GM18511 (cell line): ENCODE data around the gene FHOD3.
A peak's percentile ranks its signal among the peaks of the same experiment; 100 is the strongest.
"Not testable (repeated sequence)": the region's sequence is repeated elsewhere in the genome, so short reads cannot be mapped to it uniquely, and the experiment has no call there.

Experiments used
- ATAC-seq: cut with Tn5 transposase; IDR thresholded peaks from one replicate; pipeline ENCODE4 v1.9.1; 2021; ENCODE audit warnings: mild to moderate bottlenecking, moderate library complexity; ENCODE audit not compliant: unreplicated experiment

Gene FHOD3

DNA sequence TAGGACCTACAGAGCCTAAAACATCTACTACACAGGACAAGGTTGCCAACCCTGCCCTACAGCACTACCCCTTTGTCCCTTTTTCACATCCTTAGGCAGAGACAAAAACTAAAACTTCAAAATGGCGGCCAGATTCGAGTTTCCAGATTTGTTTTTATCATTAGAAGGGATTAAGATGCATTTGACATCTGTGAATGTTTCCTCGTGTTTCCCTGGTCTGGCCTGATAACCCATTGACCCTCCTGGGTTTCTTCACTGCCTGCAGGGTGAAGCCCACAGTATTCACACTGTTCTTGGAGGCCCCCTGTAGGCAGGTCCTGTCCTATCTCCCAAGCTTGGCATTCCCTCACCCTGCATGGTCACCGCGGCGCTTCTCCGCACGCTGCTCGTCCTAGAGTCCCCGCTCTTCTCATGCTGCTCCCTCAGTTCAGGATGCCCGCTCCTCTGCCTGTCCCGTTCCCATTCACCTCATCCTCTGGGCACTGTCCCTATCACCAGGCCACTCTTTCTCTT lies 463.7 kb downstream of the FHOD3 start:
- no peak for ATAC-seq

DNA sequence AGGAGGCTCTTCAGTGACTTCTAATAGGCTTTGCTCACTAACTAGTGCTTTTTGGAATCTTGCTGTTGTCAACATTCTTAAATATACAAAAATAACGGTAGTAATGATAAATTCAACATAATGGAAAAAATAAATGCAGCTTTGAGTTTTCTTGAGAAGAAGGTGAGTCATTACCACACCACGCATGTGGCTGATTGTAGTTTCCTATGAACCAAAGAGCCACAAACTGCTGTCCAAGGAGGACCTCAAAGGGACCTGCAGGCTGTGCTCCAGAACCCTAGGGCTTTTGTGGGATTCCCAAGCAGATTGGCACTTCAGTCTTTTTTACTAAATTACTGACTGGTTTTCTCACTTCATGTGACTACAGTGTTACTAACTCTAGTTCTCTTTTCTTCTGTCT lies 464.6 kb downstream of the FHOD3 start:
- ATAC-seq = no peak

DNA sequence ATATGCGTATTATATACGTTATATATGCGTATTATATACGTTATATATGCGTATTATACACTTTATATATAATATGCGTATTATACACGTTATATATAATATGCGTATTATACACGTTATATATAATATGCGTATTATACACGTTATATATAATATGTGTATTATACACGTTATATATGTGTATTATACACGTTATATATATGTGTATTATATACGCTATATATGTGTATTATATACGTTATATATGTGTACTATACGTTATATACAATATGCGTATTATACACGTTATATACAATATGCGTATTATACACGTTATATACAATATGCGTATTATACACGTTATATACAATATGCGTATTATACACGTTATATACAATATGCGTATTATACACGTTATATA lies 465.5 kb downstream of the FHOD3 start:
- not testable (repeated sequence) for ATAC-seq

DNA sequence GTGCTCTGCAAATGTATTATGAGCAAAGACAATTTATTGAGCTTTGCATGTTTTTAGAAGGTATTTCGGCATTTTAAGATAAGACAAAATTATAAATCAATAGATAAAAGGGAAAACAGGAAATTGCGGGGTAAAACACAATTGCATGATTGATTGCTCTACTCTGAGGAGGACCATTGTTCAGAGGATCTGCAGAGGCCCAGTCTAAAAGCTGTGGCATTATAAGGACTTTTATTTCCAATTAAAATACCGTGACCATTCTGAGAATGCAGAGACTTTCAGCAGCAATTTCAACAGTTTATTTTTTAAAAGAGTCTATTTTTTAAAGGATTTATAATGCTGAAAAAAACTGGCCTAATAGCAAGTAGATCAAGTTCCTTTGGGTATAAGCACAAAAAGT lies 469.3 kb downstream of the FHOD3 start:
- no peak for ATAC-seq

DNA sequence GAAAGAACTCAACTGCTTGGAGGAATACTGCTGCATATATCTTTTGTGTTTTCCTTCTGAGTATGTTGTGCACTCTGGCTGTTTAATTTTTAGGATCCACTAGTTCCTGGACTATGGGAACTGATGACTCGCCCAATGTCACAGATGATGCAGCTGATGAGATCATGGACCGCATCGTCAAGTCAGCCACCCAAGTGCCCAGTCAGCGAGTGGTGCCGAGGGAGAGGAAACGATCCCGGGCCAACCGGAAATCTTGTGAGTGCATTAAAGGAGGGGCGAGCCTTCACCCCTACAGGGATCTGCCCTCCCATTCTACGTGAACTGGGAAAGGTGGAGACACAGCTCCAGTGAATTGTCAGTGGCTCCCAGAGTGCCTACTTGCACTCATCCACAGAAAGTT lies 471.7 kb downstream of the FHOD3 start:
- no peak for ATAC-seq

DNA sequence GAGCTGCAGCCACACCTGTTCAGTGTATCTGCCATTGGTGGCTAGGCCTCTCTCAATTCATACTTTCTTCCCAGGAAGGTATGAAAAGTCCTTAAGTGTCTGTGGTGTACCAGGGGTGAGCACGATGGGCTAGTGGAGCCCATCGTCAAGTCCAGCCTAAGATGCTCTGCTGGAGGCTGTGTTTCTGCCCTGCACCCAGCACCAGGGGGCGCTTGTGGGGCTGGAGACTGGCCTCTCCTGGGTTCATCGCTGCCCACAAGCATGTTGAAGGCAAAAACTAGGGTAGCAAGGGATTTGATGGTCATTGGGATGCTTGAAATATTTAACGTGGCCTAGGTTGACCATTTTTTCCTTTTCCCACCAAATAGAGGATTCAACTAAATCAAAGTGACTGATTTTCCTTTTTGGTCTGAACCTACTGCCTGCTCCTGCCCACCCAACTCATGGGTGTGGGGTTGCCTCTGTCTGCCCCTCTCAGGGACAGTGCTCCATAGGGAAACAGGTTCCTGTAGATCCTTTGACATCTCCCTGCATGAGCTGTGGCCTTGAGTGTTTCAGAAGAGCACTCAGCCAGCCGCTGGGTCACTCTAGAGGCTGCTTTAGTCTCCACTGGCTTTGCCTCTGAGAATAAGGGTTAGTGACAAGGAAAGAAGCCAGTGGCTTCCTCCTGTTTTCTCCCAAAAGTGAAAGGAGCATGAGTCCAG lies 472.2 kb downstream of the FHOD3 start:
- no peak for ATAC-seq

DNA sequence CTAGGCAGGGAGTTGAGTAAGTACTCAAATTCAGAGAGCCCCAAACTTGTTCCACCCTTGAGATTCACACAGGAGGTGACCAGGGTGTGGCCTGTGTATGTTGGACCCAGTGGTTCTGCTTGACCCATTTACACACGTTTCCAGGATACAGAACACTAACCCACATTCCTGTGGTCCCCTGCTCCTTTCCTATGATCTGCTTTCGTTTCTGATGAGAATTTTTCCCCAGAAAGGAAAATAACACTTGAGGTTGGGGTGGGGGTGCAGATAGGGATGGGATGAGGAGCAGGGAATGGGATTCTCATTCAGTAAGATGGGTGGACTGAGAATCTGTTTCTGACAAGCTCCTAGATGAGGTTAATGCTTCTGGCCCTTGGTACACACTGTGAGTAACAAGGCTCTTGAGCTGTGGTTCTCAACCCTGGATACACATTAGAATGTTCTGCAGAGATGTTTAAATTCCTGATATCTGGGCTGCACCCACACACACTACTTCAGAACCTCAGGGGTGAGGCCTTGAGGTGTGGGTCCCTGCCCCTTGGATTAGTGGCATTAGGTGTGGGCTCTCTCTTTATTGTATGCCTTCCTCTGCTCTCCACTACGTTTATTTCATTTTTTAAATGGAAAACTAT lies 472.9 kb downstream of the FHOD3 start:
- ATAC-seq = no peak

DNA sequence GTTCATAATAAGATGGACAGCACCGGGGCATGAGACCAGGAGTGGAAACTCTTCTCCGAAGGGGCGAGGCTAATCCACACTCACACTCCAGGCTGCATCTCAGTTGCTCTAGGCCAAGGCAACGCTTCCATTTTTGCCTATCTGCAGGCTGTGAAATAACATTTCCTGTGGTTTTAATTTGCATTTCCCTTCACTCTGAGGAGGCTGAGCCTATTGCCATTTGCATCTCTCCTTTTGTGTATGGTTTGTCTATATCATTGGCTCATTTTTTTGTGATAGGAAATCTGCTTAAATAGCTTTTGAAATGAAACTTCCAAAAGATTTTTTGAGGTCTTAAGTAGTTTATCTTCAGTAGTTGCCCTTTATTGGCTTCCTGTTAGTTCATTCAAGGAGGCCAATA lies 473.7 kb downstream of the FHOD3 start:
- ATAC-seq = peak; percentile 73

DNA sequence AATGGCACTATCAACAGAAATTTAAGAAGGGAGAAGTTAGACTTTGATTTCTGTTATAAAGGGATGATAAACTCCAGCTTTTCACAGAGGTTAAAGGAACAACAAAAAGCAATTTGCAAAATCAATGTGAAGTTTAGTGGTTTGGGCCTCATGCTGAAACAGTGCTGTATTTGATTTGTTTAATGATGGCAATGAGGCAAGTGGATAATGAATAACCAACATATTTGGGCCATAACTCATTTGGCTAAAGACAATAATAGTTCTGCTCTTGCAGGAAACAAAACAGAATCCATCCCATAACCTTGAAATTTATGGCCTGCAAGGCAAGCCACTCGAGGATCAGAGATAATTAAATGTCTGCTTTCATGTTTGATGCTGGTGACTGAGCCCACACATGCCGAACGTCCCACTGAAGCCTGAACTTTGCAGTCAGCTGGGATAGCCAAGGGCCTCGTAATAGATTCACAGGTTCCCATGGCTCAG lies 474.8 kb downstream of the FHOD3 start:
- ATAC-seq = no peak

DNA sequence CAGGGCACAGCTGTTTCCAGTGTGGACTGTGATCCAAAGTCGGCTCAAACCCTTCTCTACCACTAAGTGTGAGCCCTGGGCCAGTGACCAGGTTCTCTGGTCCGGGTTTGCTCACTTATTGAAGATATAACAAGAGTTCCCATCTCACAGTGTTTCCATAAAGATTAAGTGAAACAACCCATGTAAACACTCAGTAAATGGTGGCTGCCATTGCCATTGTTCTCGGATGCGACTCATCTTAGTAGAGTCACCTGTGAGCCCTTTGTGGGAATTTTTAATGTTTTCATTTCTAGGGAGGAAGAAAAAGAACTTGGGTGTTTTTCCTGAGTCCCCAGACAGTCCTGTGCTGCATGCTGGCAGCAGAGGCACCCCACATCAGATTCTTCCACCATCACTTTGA lies 477.9 kb downstream of the FHOD3 start:
- no peak for ATAC-seq

DNA sequence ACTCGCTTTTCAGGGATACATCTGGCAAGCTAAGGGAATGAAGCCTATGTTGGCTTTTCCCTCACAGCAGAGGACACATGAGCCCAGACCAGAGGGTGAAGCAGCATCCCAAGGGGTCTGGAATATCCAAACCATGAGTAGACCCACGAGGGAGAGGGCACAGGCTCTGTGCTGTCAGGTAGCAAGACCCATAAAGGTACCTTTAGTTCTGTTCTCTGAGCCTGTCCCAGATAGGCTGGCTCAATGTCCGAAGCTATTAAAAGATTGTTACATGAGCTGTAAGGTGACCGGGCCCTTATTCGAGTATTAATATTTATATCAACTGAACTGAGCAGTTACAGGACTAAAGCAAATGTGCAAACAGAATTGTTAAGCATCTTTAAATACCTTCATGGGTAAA lies 479.1 kb downstream of the FHOD3 start:
- no peak for ATAC-seq

DNA sequence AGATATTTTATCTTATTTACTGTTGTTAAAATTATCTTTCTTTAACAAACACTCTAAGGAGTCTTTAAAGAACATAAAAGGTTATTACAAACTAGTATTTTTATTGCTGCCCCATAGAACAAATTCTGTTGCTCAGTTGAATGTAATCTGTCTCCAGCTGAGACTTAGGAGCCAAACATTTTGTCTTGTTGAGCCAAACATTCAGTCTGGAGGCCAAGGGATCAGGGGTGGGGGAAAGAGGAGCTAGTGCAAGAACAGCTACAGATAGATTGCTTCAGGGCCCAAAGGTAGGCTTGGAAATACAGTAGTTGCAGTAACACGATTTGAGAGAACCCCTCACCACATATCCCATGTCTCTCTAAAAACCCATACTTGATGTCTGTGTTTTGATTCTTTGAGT lies 480.1 kb downstream of the FHOD3 start:
- no peak for ATAC-seq

DNA sequence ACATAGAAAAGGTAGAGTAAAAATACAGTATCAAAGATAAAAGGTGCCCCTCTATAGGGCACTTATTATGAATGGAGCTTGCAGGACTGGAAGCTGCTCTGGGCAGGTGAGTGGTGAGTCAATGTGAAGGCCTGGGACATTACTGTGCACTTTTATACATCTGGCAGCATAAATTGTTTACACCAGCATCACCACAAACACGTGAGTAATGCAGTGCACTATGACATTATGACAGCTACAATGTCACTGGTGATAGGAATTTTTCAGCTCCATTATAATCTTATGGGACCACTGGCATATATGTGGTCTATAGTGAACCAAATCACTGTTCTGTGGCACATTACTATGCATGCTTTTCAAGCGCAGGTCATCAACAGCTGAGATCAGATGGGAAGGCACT lies 483.2 kb downstream of the FHOD3 start:
- no peak for ATAC-seq

DNA sequence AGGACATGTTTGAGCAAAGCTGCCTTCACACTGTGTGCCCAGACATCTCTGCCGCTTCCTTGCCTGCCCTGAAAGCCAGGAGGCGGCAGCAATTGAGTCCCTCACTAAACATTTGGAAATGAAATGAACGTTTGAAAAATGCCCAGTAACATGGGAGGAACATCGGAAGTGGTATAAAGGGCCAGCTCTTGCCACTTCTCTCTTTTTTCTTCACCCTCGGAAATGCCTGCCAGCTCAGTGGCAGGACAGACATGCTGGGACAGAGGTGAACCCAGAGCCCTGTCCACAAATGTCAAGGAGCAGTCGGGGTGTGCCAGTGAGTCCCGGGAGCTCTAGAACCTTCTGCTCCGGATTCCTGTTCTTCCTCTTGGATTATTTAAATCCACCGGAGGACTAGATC lies 485.2 kb downstream of the FHOD3 start:
- ATAC-seq = no peak

DNA sequence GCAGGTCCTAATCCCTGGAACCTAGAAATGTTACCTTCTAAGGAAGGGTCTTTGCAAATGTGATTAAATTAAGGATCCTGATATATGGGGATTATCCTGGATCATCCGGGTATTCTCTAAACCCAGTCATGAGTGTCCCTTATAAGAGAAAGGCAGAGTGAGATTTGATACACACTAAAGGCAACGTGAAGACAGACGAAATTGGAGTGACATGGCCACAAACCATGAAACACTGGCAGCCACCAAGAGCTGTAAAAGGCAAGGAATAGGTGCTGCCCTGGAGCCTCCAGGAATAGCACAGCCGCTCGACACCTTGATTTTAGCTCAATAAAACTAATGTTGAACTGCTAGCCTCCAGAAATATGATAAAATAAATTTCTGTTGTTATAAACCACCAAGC lies 486.3 kb downstream of the FHOD3 start:
- ATAC-seq = no peak

DNA sequence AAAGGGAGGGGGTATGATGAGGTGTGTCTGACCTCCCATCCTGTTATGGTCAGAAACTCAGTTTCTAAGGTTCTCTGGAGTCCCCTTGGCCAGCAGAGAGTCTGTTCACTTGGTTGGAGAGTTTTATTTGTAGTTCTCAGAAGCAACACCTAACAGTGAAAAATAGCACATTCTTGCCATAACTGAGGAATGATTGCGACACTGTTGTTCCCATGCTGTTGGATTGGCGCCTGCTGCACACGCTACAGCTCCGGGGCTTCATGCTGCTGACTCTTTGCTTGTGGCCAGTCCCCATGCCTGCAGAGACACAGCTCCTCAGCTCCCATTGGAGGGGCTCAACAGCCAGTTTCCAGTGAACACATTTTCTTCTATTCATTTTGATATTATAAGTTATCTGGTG lies 489.2 kb downstream of the FHOD3 start:
- no peak for ATAC-seq

DNA sequence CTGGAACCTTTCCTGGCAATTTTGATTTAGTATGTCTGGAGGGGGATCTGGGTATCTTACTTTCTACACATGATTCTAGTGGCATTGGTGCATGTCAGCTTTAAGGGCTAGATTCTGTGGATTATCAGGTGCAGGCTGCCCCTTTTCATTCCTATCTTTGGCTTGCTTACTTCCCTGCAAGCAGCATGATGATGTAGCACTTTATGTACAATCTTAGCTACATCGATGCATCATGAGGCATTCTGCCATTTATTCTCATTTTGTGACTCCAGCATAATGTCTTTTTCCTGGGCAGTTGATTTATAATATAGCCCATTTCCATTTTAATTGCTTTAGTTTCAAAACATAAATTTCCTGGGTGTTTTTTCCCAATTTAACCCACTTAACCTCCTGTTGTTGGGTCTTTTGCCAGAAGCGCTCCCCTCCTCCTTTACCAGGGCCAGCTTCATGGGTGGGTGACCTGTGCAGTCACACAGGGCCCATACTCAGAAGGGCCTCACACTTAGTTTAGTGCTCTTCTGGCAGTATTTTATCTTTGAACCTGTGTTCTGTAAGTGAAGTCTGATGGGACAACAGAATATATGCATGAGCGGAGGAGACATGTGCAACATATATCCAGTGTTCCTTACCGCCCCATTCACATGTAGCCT lies 495.2 kb downstream of the FHOD3 start:
- ATAC-seq = no peak

DNA sequence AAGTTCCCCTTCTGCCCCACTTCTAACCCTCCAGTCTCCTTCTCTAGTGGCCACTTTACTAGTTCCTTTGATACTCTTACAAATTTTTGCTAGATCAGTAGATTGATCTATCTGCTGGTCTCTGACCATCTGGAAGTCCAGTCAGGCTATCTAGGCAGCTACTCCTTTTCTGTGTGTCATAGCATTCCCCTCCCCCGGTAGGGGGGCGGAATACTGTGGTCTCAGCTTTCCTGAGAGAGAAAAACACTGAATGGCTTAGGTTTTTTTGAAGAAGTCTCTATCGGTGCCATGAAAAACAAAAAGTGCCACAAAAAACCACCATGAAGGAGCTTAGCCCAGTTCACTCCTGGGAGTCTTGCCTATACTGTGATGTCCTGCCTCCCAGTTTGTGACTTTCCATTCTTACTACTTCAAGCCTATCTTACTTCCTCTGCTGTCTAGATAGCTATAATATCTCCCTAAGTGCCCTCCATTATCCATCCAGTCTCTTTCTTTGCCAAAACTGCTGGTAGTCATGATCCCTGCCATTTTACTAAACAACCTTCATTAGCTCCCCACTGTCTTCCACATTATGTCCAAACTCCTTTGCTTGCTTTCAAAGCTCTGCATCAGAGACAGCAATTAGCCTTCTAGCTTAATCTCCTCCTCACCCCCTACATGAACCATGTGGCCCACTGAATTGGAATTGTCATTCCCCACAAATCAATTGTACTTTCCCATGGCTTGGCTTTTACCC lies 501.4 kb downstream of the FHOD3 start:
- ATAC-seq = no peak

DNA sequence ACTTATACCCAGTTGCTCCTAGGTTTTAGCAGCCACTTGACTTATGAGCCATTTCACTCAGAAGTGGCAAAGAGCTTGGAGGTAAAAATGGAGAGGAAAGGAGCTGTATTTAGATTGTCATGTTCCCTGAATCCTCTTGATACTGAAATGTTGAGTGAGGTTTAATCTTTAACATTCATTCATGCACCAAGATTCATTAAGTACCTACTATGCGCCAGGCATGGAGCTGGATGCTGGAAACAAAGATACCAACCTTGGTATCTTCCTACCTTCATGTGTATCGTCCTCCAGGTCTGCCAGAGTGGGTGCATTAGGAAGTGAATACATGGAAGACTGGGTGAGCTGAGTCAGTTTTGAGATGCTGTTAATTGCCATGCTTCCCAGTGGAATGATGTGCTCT lies 507.6 kb downstream of the FHOD3 start:
- no peak for ATAC-seq

DNA sequence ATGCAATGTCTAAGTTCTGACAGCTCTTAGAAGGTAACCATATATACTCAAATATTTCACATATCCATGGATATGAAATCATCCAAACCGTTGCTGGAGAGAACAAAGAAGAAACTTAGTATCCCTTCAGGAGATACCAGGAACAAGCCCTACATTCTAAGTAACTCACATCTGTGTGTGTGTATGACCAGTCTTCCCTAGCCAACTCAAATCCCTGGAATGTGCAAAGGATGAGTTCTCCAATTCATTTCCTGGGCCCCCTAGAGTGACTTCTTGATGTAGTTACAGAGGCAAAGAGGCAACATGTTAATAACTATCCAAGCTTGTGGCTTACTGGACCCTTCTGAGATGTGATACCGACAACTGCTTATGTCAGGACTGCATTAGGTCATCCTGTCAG lies 511.2 kb downstream of the FHOD3 start:
- ATAC-seq = no peak

DNA sequence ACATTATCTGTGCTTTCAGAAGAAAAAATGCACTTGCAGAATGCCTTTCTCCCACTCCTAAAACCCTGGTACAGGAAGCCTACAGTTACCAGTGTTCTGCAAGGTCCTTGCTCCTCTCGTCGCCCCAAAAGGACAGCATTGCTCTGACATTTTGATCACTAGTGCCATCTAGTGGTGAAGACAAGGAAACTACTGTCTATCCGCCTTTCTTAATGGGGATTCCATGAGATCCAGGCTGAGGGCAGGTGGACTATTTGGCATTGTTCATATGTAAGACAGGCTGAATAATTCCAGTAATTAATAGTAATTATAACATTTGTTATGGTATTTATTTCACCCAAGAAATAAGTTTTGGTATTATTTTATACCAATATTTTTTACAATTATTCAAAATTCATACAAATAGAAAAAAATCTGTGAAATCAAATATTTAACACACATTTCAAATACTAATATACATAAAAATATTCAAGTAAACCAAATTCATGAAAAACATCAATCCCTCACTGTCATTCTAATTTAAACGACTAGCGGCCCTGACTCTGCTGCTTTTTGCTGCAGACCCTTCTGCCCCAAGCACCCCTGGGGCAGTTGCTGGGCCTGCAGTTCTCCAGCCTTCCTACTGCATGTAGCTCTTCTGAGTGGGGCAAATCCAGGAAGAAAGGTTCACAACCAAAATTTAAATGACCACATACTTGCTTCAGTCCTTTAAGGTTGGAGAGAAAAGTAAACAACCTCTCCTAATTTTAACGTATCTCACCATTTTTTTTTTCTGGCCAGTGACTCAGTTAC lies 512.3 kb downstream of the FHOD3 start:
- ATAC-seq = peak; percentile 99
